Urinary bladder (tissue), 4 donors: ENCODE data around the gene INTS15. TPM values are rescaled to one million over a fixed set of nuclear protein-coding genes. Genes with fewer than 3 reads are reported as not detected.
"Not testable (repeated sequence)": the region's sequence is repeated elsewhere in the genome, so short reads cannot be mapped to it uniquely, and the experiment has no call there.

Source experiments
- DNase-seq: peaks from one replicate; pipeline ENCODE4 v3.0.0-alpha.2; 2015; ENCODE audit errors: extremely low spot score
- H3K27ac ChIP-seq: one replicate; pipeline ENCODE4 v1.5.1; 2013; ENCODE audit warnings: low read depth, mild to moderate bottlenecking, moderate library complexity
- H3K36me3 ChIP-seq: one replicate; pipeline ENCODE4 v1.6.1; 2013; ENCODE audit warnings: mild to moderate bottlenecking, moderate library complexity; ENCODE audit not compliant: insufficient read depth
- H3K4me1 ChIP-seq: one replicate; pipeline ENCODE4 v1.6.1; 2013; ENCODE audit warnings: mild to moderate bottlenecking, moderate library complexity; ENCODE audit not compliant: insufficient read depth
- H3K4me3 ChIP-seq: one replicate; pipeline ENCODE4 v1.5.1; 2013; ENCODE audit warnings: low read depth, low read length
- WGBS: extraction: QIAGEN DNeasy Blood & Tissue Kit; methylation state at CpG from one replicate; pipeline ENCODE4 v1.1.7; 2013; 5-methylcytosine and 5-hydroxymethylcytosine counted together
- polyA plus RNA-seq: library from polyadenylated mRNA; stranded (reverse); fragments of 200-250 nt; gene quantifications from one replicate; pipeline ENCODE4 v1.2.3, GENCODE V29; 2013
- total RNA-seq: library from RNA; depleted of rRNA; stranded (reverse); fragments of >200 nt; gene quantifications from one replicate; pipeline ENCODE4 v1.2.3, GENCODE V29; 2014
- donor health status: healthy with polysubstance abuse.
- donor health status: healthy.

INTS15 gene
- total and polyA plus RNA-seq, 2 donors = 11.6 to 24.6 TPM

- DNase-seq = no peak
- Histone ChIP-seq H3K4me3 (no peak overlapping the region), H3K4me1 (no peaks in the 10 kb centered on the region), H3K36me3 (no peaks in the 10 kb centered on the region), H3K27ac (no peak overlapping the region)
- WGBS = 77% methylated on average over 12 of the region's 12 CpGs
Observed at GRCh38 chr7:6563936-6564770, 25.7 kb upstream of the INTS15 start.

- WGBS = 90% methylated on average over 4 of the region's 4 CpGs
- Histone ChIP-seq H3K36me3 (no peaks in the 10 kb centered on the region), H3K4me3 (no peak overlapping the region), H3K4me1 (no peaks in the 10 kb centered on the region), H3K27ac (no peak overlapping the region)
- no peak for DNase-seq
Observed at GRCh38 chr7:6565655-6566054, 24.2 kb upstream of the INTS15 start.

GRCh38 chr7:6567886-6568285, 21.9 kb upstream of the INTS15 start:
- no peak overlapping the region for H3K27ac ChIP-seq
- no peaks in the 10 kb centered on the region for H3K36me3 ChIP-seq
- no peak overlapping the region for H3K4me3 ChIP-seq
- no peak for DNase-seq
- no peaks in the 10 kb centered on the region for H3K4me1 ChIP-seq
- WGBS = 87% methylated on average over 3 of the region's 3 CpGs

GRCh38 chr7:6571160-6571779, 18.6 kb upstream of the INTS15 start:
- WGBS = 66% methylated on average over 7 of the region's 7 CpGs
- Histone ChIP-seq H3K36me3 (no peaks in the 10 kb centered on the region), H3K27ac (no peak overlapping the region), H3K4me1 (no peaks in the 10 kb centered on the region), H3K4me3 (no peak overlapping the region)
- no peak for DNase-seq

GRCh38 chr7:6575281-6576023, 14.4 kb upstream of the INTS15 start:
- DNase-seq = no peak
- 77% methylated on average over 9 of the region's 9 CpGs for WGBS
- Histone ChIP-seq H3K27ac (no peak overlapping the region), H3K4me3 (no peak overlapping the region), H3K4me1 (no peaks in the 10 kb centered on the region), H3K36me3 (no peaks in the 10 kb centered on the region)

GRCh38 chr7:6576024-6576866, 13.6 kb upstream of the INTS15 start:
- no peak for DNase-seq
- H3K4me3 ChIP-seq = peak overlapping the region; percentile 66
- no peak overlapping the region for H3K27ac ChIP-seq
- H3K36me3 ChIP-seq = no peaks in the 10 kb centered on the region
- H3K4me1 ChIP-seq = no peaks in the 10 kb centered on the region
- WGBS = 81% methylated on average over 14 of the region's 14 CpGs

- DNase-seq, H3K36me3 ChIP-seq, H3K4me1 ChIP-seq: not testable (repeated sequence)
- WGBS = 12% methylated on average over 14 of the region's 14 CpGs
- Histone ChIP-seq H3K27ac (peak overlapping the region; percentile 94), H3K4me3 (peak overlapping the region; percentile 66)
Observed at GRCh38 chr7:6576867-6577368, 12.9 kb upstream of the INTS15 start.

GRCh38 chr7:6577369-6578113, 12.3 kb upstream of the INTS15 start, which contains the start of gene ZDHHC4:
Gene ZDHHC4, plus strand, starts transcription at chr7:6577454. Its CDS starts 3,108 bp downstream, at chr7:6580562.
- Histone ChIP-seq H3K4me3 (peak within 1 kb of the TSS; percentile 66), H3K36me3 (no peaks in the 10 kb centered on the region), H3K4me1 (no peaks in the 10 kb centered on the region), H3K27ac (peak within 1 kb of the TSS; percentile 94)
- peak; percentile 45 for DNase-seq
- WGBS = 11% methylated on average over 51 of the region's 51 CpGs

- Histone ChIP-seq H3K27ac (no peak overlapping the region), H3K4me3 (no peak overlapping the region)
- WGBS = 89% methylated on average over 18 of the region's 18 CpGs
Observed at GRCh38 chr7:6578114-6579084, 11.4 kb upstream of the INTS15 start.

GRCh38 chr7:6579446-6579845, 10.4 kb upstream of the INTS15 start:
- H3K4me3 ChIP-seq = no peak overlapping the region
- 89% methylated on average over 4 of the region's 4 CpGs for WGBS
- no peak for DNase-seq
- H3K4me1 ChIP-seq = no peaks in the 10 kb centered on the region
- no peaks in the 10 kb centered on the region for H3K36me3 ChIP-seq
- no peak overlapping the region for H3K27ac ChIP-seq

More at GRCh38 chr7:6578114-6579084, 11.4 kb upstream of the INTS15 start:
- Histone ChIP-seq H3K4me1 (no peaks in the 10 kb centered on the region), H3K36me3 (no peaks in the 10 kb centered on the region)
- DNase-seq = no peak

GRCh38 chr7:6585746-6586432, 3.9 kb upstream of the INTS15 start:
- H3K4me3 ChIP-seq, DNase-seq, H3K27ac ChIP-seq, H3K4me1 ChIP-seq, H3K36me3 ChIP-seq: not testable (repeated sequence)
- 94% methylated on average over 8 of the region's 8 CpGs for WGBS
